Fibroblast of lung (primary cell): ENCODE results near the gene NELFB. TPM values are rescaled to one million over a fixed set of nuclear protein-coding genes. Genes with fewer than 3 reads are reported as not detected.
A peak's percentile ranks its signal among the peaks of the same experiment; 100 is the strongest.

ENCODE experiments used
- DNase-seq, 2 donors: peaks; one replicate each; pipeline versions ENCODE4 v3.0.0 to v3.0.0-alpha.2; 2010; ENCODE audit warnings: low read depth in 2 of 2
- H2AFZ ChIP-seq: 2 replicates; pipeline ENCODE4 v1.5.1; 2012; ENCODE audit warnings: low read length, control low read depth, inconsistent platforms
- H3K27ac ChIP-seq: 2 replicates; pipeline ENCODE4 v1.5.1; 2011; ENCODE audit warnings: low read length, control low read depth; ENCODE audit not compliant: insufficient read depth
- H3K27me3 ChIP-seq: 2 replicates; pipeline ENCODE4 v1.5.1; 2011; ENCODE audit warnings: mild to moderate bottlenecking, low read length; ENCODE audit not compliant: control insufficient read depth, insufficient read depth
- H3K36me3 ChIP-seq: 2 replicates; pipeline ENCODE4 v1.5.1; 2011; ENCODE audit warnings: low read length; ENCODE audit not compliant: control insufficient read depth, insufficient read depth
- H3K4me1 ChIP-seq: 2 replicates; pipeline ENCODE4 v1.5.1; 2011; ENCODE audit warnings: low read length; ENCODE audit not compliant: control insufficient read depth, insufficient read depth; ENCODE audit errors: extremely low read depth
- H3K4me2 ChIP-seq: 2 replicates; pipeline ENCODE4 v1.5.1; 2011; ENCODE audit warnings: low read length, control low read depth; ENCODE audit not compliant: insufficient read depth; ENCODE audit errors: extremely low read depth
- H3K4me3 ChIP-seq, 4 experiments: fragments of 200-600 bp in 1 of 4; sonication (generic) in 1 of 4; replicated peaks in 1 of 4; 2 replicates each; pipeline ENCODE4 v1.5.1; 2011 to 2016; ENCODE audit warnings: low read length in 4 of 4, low read depth in 3 of 4, mild to moderate bottlenecking in 3 of 4, control low read depth in 2 of 4, inconsistent platforms in 1 of 4, mixed read lengths in 1 of 4; ENCODE audit not compliant: insufficient read depth in 1 of 4; ENCODE audit errors: control extremely low read depth in 1 of 4
- H3K79me2 ChIP-seq: 2 replicates; pipeline ENCODE4 v1.5.1; 2012; ENCODE audit warnings: mild to moderate bottlenecking, low read length, inconsistent platforms; ENCODE audit not compliant: control insufficient read depth, insufficient read depth
- H3K9ac ChIP-seq: 2 replicates; pipeline ENCODE4 v1.5.1; 2011; ENCODE audit warnings: mild to moderate bottlenecking, low read length, control low read depth; ENCODE audit not compliant: insufficient read depth
- H3K9me3 ChIP-seq: 2 replicates; pipeline ENCODE4 v1.5.1; 2012; ENCODE audit warnings: low read depth, low read length; ENCODE audit not compliant: control insufficient read depth, insufficient read depth
- H4K20me1 ChIP-seq: 2 replicates; pipeline ENCODE4 v1.5.1; 2011; ENCODE audit warnings: low read length; ENCODE audit not compliant: control insufficient read depth, insufficient read depth; ENCODE audit errors: extremely low read depth
- EZH2 ChIP-seq: IDR thresholded peaks from 2 replicates; pipeline ENCODE4 v1.5.1; 2012; ENCODE audit warnings: low read length, control low read depth, mild to moderate bottlenecking; ENCODE audit errors: missing control alignments
- polyA plus RNA-seq, 2 donors: library from polyadenylated mRNA; depleted of rRNA in 1 of 2; stranded (reverse) in 1 of 2; unstranded in 1 of 2; fragments of >200 nt; gene quantifications; 2 replicates each; pipeline ENCODE4 v1.2.1, GENCODE V29; 2011 to 2012; ENCODE audit warnings: missing spikeins in 1 of 2
- total RNA-seq: library from RNA; depleted of rRNA; stranded (reverse); fragments of >200 nt; gene quantifications from 2 replicates; pipeline ENCODE4 v1.2.1, GENCODE V29; 2014
- TF ChIP-seq, protein P1 (sequence below), 2 donors: IDR thresholded peaks in 1 of 2; conservative IDR thresholded peaks in 1 of 2; 1 replicate in 1 of 2; 2 replicates in 1 of 2; pipeline ENCODE4 v1.5.1; 2011 to 2012; ENCODE audit warnings: low read length in 2 of 2, control low read depth in 1 of 2, inconsistent platforms in 1 of 2, low read depth in 1 of 2, mild to moderate bottlenecking in 1 of 2

The NELFB gene
- total and polyA plus RNA-seq, 2 donors (not counting 1 experiment from before 2014, with no cell fraction given) = 23.5 to 50.0 TPM

DNA sequence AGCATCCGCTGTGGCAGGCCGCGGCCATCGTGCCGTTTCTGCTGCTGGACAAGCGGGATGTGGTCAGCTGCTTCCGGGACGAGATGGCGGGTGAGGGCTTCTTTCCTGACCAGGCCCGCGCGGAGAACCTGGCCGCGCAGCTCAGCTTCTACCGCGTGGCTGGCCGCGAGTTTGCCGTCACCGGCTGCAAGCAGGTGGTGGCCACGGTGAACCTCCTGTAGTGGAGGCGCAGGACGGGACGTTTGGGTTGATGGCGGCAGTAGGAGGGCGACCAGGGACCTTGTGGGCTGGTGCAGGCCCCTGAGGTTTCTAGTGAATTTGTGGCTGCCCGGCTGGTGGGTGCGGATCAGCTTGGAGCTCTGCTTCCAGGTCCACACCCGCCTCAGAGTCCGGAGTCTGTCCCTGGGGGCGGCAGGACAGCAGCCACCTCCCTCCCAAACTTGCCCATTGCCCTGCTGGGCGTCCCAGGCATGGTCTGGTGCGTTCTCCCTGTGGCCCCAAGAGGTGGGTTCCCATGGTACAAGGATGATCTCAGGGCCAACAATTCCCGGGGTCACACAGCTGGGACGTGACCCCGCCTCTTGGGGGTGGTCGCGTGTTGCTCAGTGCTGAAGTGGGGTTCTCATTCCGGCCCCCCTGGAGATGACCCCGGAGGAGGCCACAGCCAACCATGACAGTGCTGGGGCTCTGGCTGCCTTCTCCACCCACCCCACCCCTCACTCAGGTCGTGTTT is 24.8 kb downstream of the NELFB start:
- H3K27me3 ChIP-seq = no peaks in the 10 kb centered on the region
- TF ChIP-seq, protein P1, sequence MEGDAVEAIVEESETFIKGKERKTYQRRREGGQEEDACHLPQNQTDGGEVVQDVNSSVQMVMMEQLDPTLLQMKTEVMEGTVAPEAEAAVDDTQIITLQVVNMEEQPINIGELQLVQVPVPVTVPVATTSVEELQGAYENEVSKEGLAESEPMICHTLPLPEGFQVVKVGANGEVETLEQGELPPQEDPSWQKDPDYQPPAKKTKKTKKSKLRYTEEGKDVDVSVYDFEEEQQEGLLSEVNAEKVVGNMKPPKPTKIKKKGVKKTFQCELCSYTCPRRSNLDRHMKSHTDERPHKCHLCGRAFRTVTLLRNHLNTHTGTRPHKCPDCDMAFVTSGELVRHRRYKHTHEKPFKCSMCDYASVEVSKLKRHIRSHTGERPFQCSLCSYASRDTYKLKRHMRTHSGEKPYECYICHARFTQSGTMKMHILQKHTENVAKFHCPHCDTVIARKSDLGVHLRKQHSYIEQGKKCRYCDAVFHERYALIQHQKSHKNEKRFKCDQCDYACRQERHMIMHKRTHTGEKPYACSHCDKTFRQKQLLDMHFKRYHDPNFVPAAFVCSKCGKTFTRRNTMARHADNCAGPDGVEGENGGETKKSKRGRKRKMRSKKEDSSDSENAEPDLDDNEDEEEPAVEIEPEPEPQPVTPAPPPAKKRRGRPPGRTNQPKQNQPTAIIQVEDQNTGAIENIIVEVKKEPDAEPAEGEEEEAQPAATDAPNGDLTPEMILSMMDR (conservative IDR thresholded peaks at IDR 0.05 in 1 of 2, IDR thresholded peaks at IDR 0.05 in 1 of 2; ENCODE audit: low read depth in 1 of 2, low read length in 2 of 2) = no peak
- TF ChIP-seq EZH2 = no peak
- no peak overlapping the region for H3K27ac ChIP-seq
- H3K9me3 ChIP-seq = no peaks in the 10 kb centered on the region
- H3K79me2 ChIP-seq = peaks cover 26% of the 10 kb centered on the region
- no peak overlapping the region for H2AFZ ChIP-seq
- no peak overlapping the region for H3K9ac ChIP-seq
- no peak overlapping the region for H3K4me2 ChIP-seq
- peaks cover 17% of the 10 kb centered on the region for H3K36me3 ChIP-seq
- no peak overlapping the region for H3K4me3 ChIP-seq
- no peak for DNase-seq
- H4K20me1 ChIP-seq = no peaks in the 10 kb centered on the region
- peaks cover 10% of the 10 kb centered on the region for H3K4me1 ChIP-seq

DNA sequence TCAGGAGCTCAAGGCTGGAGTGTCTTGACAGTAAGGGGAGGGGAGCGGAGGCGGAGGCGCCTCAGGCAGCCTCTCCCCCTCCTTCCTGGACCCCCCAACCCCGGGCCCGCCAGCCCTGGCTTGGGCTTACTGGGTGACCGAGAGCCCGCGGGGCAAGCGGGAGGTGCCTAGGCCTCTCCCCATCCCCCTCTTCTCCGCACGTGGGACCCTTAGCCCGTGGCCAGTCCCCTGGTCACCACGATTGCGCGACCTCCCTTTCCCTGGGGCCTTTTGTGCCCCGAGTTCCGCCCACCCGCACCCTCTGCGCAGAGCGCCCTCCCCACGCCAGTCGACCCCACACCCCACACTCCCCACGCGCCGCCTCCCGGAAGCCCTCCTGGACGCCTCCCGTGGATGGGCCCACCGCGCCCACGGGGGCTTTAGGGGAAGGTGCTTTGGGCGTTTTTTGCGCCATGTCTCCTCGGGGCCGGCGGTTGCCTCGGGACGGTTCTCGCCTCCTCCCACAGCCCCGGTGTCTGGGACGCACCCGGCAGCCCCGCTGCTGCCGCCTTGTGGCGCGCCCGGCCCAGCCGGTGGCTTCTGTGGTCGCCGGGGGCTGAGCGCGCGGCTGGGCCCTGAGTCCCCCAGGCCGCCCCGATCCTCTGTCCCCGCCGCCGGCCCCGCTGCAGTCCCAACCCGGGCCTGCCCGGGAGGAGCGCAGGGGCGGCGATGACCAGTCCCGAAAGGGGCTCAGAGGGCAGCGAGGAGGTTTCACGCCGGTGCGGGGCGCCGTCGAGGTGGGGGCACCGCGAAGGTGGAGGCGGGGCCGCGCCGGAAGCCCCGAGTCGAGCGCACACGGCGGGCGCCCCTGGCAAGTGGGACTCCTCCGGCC is 25.6 kb downstream of the NELFB start:
- Histone ChIP-seq H3K79me2 (peaks cover 26% of the 10 kb centered on the region), H3K4me1 (peaks cover 10% of the 10 kb centered on the region), H3K9ac (peak overlapping the region; percentile 23), H3K27me3 (no peaks in the 10 kb centered on the region), H2AFZ (no peak overlapping the region), H3K4me2 (no peak overlapping the region), H3K9me3 (no peaks in the 10 kb centered on the region), H3K36me3 (peaks cover 17% of the 10 kb centered on the region), H3K4me3 (peak overlapping the region in 1 of 4 experiments; percentile 10), H3K27ac (no peak overlapping the region), H4K20me1 (no peaks in the 10 kb centered on the region)
- peak in 1 of 2 donors; percentile 32 for DNase-seq
- no peak for TF ChIP-seq EZH2
- TF ChIP-seq, protein P1 (conservative IDR thresholded peaks at IDR 0.05 in 1 of 2, IDR thresholded peaks at IDR 0.05 in 1 of 2; ENCODE audit: low read depth in 1 of 2, low read length in 2 of 2) = peak; percentile 25 to 33

DNA sequence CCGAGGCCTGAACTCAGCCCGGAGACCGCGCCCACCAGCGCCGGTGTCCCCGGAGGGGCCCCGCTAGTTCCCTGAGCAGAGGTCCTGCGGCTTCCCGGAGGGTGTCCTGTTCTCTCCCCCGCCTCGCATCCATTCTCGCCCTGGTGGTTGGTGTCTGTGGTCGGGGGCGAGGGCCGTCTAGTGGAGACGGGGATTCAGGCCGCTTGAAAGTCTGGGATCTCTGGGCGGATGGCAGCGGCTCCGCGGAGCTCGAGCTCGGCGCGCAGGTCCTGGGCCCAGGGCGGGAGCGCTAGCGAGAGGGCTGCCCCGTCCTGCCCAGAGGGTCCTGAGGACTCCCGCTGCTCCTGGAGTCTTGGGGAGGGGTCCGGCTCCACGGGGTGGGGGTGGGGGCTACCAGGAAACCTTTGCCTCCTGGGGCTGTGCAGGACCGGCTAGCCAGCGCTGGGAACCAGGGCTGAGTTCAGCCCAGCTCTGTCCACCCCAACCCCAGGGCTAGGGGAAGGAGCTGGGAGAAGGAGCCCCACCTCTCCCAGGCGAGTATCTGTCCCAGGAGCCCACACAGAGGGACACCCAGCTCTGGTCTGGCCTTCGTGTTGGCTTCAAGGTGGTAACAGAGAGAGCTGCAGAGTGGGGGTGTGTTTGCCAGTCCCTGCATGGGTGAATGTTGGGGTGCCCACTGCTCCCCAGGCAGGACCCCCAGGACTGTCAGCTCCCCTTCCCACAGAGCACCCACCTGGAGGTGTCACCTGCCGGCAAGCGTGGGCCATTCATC is 26.4 kb downstream of the NELFB start:
- Histone ChIP-seq H3K36me3 (peaks cover 17% of the 10 kb centered on the region), H3K9me3 (no peaks in the 10 kb centered on the region), H3K4me3 (peak overlapping the region in 1 of 4 experiments; percentile 10), H3K4me1 (peaks cover 8% of the 10 kb centered on the region), H3K79me2 (peaks cover 26% of the 10 kb centered on the region), H3K27me3 (no peaks in the 10 kb centered on the region), H2AFZ (no peak overlapping the region), H3K9ac (no peak overlapping the region), H4K20me1 (no peaks in the 10 kb centered on the region), H3K4me2 (no peak overlapping the region), H3K27ac (no peak overlapping the region)
- DNase-seq = no peak
- TF ChIP-seq, protein P1 (conservative IDR thresholded peaks at IDR 0.05 in 1 of 2, IDR thresholded peaks at IDR 0.05 in 1 of 2; ENCODE audit: low read depth in 1 of 2, low read length in 2 of 2) = no peak
- no peak for TF ChIP-seq EZH2
